ENCODE data around the gene MEX3C. TPM values are rescaled to one million over a fixed set of nuclear protein-coding genes. Genes with fewer than 3 reads are reported as not detected.
A peak's percentile ranks its signal among the peaks of the same experiment; 100 is the strongest.

MEX3C gene
- total RNA-seq (10 to 100 TPM; 25.7 to 38.9 (median 31.7) TPM), polyA plus RNA-seq (10 to 100 TPM in 1 of 3 donors, 1 to 10 TPM in 2; 7.0 to 33.7 (median 8.7) TPM)
- long read RNA-seq, donor 1, partial matches to known transcripts: 0 of 2 reads
- long read RNA-seq, donor 1, other reads (novel, unspliced or antisense): 0 of 2 reads
- long read RNA-seq, donor 2, partial matches to known transcripts: 0 of 2 reads
- long read RNA-seq, donor 2, other reads (novel, unspliced or antisense): 0 of 2 reads
- long read RNA-seq, donor 3, partial matches to known transcripts: 0 of 4 reads
- long read RNA-seq, donor 3, other reads (novel, unspliced or antisense): 0 of 4 reads
- long read RNA-seq, donor 4, partial matches to known transcripts: 0 of 1 reads
- long read RNA-seq, donor 4, other reads (novel, unspliced or antisense): 1 of 1 reads
- long read RNA-seq, donor 5, transcript MEX3C-201 (2 exons, 3,781 nt): major isoform, 9 of 12 reads
- long read RNA-seq, donor 5, partial matches to known transcripts: 2 of 12 reads
- long read RNA-seq, donor 5, other reads (novel, unspliced or antisense): 1 of 12 reads
- long read RNA-seq, donor 6: 0 reads
- long read RNA-seq, donor 7, partial matches to known transcripts: 0 of 1 reads
- long read RNA-seq, donor 7, other reads (novel, unspliced or antisense): 0 of 1 reads
- long read RNA-seq, donor 8, transcript MEX3C-201 (2 exons, 3,781 nt): major isoform, 7 of 7 reads
- long read RNA-seq, donor 8, partial matches to known transcripts: 0 of 7 reads
- long read RNA-seq, donor 8, other reads (novel, unspliced or antisense): 0 of 7 reads
- long read RNA-seq, donor 9, partial matches to known transcripts: 0 of 4 reads
- long read RNA-seq, donor 9, other reads (novel, unspliced or antisense): 0 of 4 reads
- long read RNA-seq, donor 10, transcript MEX3C-201 (2 exons, 3,781 nt): major isoform, 6 of 8 reads
- long read RNA-seq, donor 10, partial matches to known transcripts: 0 of 8 reads
- long read RNA-seq, donor 10, other reads (novel, unspliced or antisense): 0 of 8 reads

DNA sequence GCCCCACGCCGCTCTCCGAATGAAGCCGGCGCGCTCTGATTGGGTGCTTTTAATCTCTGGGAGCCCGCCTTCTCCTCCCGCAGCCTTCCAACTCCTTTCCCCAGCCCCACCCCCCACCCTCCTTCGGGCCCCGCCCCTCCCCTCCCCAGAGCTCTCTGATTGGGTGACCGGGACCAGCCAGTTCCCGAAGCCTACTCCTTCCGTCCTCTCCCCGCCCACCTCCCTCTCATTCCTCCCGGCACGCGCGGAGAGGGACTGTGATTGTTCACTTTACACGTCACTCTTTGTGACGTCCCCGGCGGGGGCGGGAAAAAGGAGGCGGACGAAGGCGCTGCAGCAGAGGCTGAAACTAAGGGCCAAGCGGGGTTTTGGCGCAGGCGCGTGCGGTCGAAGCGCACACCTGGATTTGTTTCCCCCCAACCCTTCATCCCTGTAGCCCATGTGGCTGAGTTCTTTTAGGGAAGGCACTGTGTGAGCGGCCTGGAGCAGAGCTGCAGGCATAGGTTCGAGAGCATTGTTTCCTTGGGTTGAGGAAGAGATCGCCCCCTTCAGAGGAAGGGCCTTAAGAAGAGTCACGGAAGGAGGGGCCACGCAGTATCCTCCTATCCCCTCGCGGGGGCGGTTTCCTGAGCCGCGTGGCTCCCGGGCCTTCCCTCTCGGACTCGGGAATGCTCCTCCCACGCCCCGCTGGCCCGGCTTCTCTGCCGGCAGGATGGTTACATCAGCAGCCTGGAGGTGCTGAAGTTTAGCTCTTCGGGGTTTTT lies at the start of gene MEX3C:
Gene MEX3C (minus strand): TSS at position 21 of the 764 bp plus-strand sequence. CDS start 361 bp downstream, outside the sequence.
- Histone ChIP-seq H3K4me3 (peak within 1 kb of the TSS; percentile 68 to 96 (median 74)), H3K4me1 (replicated peaks in 1 of 2) (peaks cover 28 to 29% of the 10 kb centered on the region in 2 donors), H3K9me3 (replicated peaks in 1 of 3) (no peaks in the 10 kb centered on the region), H3K27ac (peak within 1 kb of the TSS; percentile 80 to 99 (median 95)), H3K36me3 (replicated peaks in 1 of 2) (no peaks in the 10 kb centered on the region), H3K27me3 (no peaks in the 10 kb centered on the region)
- TF ChIP-seq, protein P1, sequence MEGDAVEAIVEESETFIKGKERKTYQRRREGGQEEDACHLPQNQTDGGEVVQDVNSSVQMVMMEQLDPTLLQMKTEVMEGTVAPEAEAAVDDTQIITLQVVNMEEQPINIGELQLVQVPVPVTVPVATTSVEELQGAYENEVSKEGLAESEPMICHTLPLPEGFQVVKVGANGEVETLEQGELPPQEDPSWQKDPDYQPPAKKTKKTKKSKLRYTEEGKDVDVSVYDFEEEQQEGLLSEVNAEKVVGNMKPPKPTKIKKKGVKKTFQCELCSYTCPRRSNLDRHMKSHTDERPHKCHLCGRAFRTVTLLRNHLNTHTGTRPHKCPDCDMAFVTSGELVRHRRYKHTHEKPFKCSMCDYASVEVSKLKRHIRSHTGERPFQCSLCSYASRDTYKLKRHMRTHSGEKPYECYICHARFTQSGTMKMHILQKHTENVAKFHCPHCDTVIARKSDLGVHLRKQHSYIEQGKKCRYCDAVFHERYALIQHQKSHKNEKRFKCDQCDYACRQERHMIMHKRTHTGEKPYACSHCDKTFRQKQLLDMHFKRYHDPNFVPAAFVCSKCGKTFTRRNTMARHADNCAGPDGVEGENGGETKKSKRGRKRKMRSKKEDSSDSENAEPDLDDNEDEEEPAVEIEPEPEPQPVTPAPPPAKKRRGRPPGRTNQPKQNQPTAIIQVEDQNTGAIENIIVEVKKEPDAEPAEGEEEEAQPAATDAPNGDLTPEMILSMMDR (IDR thresholded peaks at IDR 0.05): peak in 5 of 6 experiments; percentile 32 to 38 (median 37)
- peak in 1 of 2 donors; percentile 67 for TF ChIP-seq POLR2A (IDR thresholded peaks at IDR 0.05)
- intact Hi-C loops (cut with DNase I): no loop called here
- peak; percentile 99 to 100 (median 100) for DNase-seq
- 0% methylated on average over 46 to 51 of the region's 51 CpGs for WGBS, 4 donors

DNA sequence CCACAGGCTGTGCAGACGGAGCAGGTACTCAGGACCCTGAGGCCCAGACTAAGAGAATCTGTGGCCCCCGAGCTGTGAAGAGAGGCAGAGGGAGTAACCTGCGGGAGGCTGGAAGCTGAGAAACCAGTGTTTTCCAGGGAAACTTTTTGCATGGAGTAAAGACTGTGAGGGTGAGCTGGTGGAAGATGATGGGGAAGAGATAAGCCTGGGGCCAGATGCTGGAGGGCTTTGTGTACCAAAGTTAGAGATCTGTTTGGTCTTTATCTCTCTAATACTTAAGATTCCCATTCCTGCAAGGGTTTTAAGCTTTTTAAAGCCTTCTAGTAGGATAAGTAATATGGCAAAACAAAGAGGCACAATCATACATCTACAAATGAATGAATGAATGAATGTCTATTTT lies 43.7 kb upstream of the MEX3C start:
- H3K9me3 ChIP-seq (replicated peaks in 1 of 3): no peaks in the 10 kb centered on the region
- WGBS, 4 donors: 54 to 92% (median 88%) methylated on average over 3 of the region's 3 CpGs
- H3K4me3 ChIP-seq: no peak overlapping the region
- no peak for TF ChIP-seq POLR2A (IDR thresholded peaks at IDR 0.05)
- TF ChIP-seq, protein P1 (IDR thresholded peaks at IDR 0.05): no peak
- H3K4me1 ChIP-seq (replicated peaks in 1 of 2): no peaks in the 10 kb centered on the region
- H3K36me3 ChIP-seq (replicated peaks in 1 of 2): no peaks in the 10 kb centered on the region
- intact Hi-C loops (cut with DNase I): no loop called here
- H3K27me3 ChIP-seq: no peaks in the 10 kb centered on the region
- no peak overlapping the region for H3K27ac ChIP-seq
- DNase-seq: no peak

DNA sequence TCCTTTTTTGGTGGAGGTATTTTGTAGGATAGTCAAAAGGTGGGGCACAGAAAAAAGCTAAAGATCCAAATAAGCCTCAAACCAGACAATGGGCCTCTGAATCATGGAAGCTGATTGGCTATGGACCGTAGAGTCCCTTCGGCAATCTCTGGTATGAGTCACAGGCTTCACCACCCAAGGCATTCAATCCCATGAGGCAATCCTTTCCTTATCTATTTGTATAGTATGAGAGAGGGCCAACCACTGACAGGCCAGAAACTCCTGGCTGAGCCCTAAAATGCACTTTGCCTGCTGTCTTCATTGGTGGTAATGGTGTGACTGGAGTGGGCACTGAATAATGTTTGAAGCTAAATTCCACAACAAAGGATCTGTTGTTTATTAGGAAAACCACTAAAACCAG lies 38.7 kb upstream of the MEX3C start:
- H3K4me1 ChIP-seq (replicated peaks in 1 of 2): no peaks in the 10 kb centered on the region
- no peak for TF ChIP-seq POLR2A (IDR thresholded peaks at IDR 0.05)
- TF ChIP-seq, protein P1 (IDR thresholded peaks at IDR 0.05): no peak
- no peaks in the 10 kb centered on the region for H3K9me3 ChIP-seq (replicated peaks in 1 of 3)
- no peak overlapping the region for H3K4me3 ChIP-seq
- DNase-seq: peak in 6 of 7 donors; percentile 25 to 52 (median 36)
- H3K27ac ChIP-seq: no peak overlapping the region
- intact Hi-C loops (cut with DNase I): no loop called here
- 27 to 55% (median 47%) methylated on average over 2 of the region's 2 CpGs for WGBS, 4 donors
- H3K27me3 ChIP-seq: no peaks in the 10 kb centered on the region
- H3K36me3 ChIP-seq (replicated peaks in 1 of 2): no peaks in the 10 kb centered on the region

Measured in adrenal gland (tissue), 19 donors.